Measurements from ENCODE around the gene PSAPL1. TPM values are rescaled to one million over a fixed set of nuclear protein-coding genes. Genes with fewer than 3 reads are reported as not detected.

The PSAPL1 gene
- total RNA-seq, 1 experiment from 2014 or later = not detected

GRCh38 chr4:7434141-7434765 lies 477 bp downstream of the PSAPL1 start:
- ATAC-seq (peak; percentile 13), DNase-seq (ENCODE audit: low read depth, low spot score) (no peak)
- no TSS peak for BruUV-seq (replicated peaks)
- ChIA-PET POLR2A (no interaction called here), CTCF (interaction anchor here (0.5 kb wide), 1 partner anchor 368 kb away, joined by 8 read pairs; no protein-coding TSS in a partner anchor)
- H3K4me1 ChIP-seq (ENCODE audit: control insufficient read depth, insufficient read depth, low read length) = no peaks in the 10 kb centered on the region; the same call in 1 of the 2 replicates
- H3K27me3 ChIP-seq (ENCODE audit: control insufficient read depth, insufficient read depth, low read length) = no peaks in the 10 kb centered on the region
- H3K27ac ChIP-seq (ENCODE audit: low read length) = no peak overlapping the region
- intact Hi-C loops (cut with micrococcal nuclease; ENCODE audit: unreplicated experiment) = no loop called here
- H3K9me3 ChIP-seq (ENCODE audit: control insufficient read depth, insufficient read depth, low read depth, low read length) = no peaks in the 10 kb centered on the region
- no peak overlapping the region for H3K4me3 ChIP-seq (ENCODE audit: low read depth in 2 of 2, low read length in 2 of 2)
- TF ChIP-seq POLR2AphosphoS5 (IDR thresholded peaks at IDR 0.05; ENCODE audit: low read depth, low read length) (no peak), CTCF (IDR thresholded peaks at IDR 0.05) (no peak), SIN3A (IDR thresholded peaks at IDR 0.05; ENCODE audit: borderline replicate concordance, insufficient read depth, low read depth, low read length) (no peak), REST (IDR thresholded peaks at IDR 0.05; ENCODE audit: insufficient read depth in 1 of 2, low read depth in 2 of 2, low read length in 1 of 2) (no peak), TCF7L2 (IDR thresholded peaks at IDR 0.05; ENCODE audit: low read depth, low read length) (no peak)
- no peaks in the 10 kb centered on the region for H3K36me3 ChIP-seq (ENCODE audit: control insufficient read depth, insufficient read depth, low read length)
- in situ Hi-C loops (cut with HindIII; ENCODE audit: low pct_unique_long_range_greater_than_20kb, low sequenced_read_pairs) = no loop called here

GRCh38 chr4:7433376-7434140 lies 1.2 kb downstream of the PSAPL1 start:
- ChIA-PET CTCF (interaction anchor here (0.5 kb wide), 1 partner anchor 369 kb away, joined by 8 read pairs; no protein-coding TSS in a partner anchor), POLR2A (no interaction called here)
- TF ChIP-seq POLR2AphosphoS5 (IDR thresholded peaks at IDR 0.05; ENCODE audit: low read depth, low read length) (no peak), REST (IDR thresholded peaks at IDR 0.05; ENCODE audit: insufficient read depth in 1 of 2, low read depth in 2 of 2, low read length in 1 of 2) (no peak), CTCF (IDR thresholded peaks at IDR 0.05) (no peak), SIN3A (IDR thresholded peaks at IDR 0.05; ENCODE audit: borderline replicate concordance, insufficient read depth, low read depth, low read length) (no peak), TCF7L2 (IDR thresholded peaks at IDR 0.05; ENCODE audit: low read depth, low read length) (no peak)
- Histone ChIP-seq H3K27me3 (ENCODE audit: control insufficient read depth, insufficient read depth, low read length) (no peaks in the 10 kb centered on the region), H3K4me3 (ENCODE audit: low read depth in 2 of 2, low read length in 2 of 2) (no peak overlapping the region), H3K9me3 (ENCODE audit: control insufficient read depth, insufficient read depth, low read depth, low read length) (no peaks in the 10 kb centered on the region), H3K27ac (ENCODE audit: low read length) (no peak overlapping the region), H3K36me3 (ENCODE audit: control insufficient read depth, insufficient read depth, low read length) (no peaks in the 10 kb centered on the region), H3K4me1 (ENCODE audit: control insufficient read depth, insufficient read depth, low read length) (no peaks in the 10 kb centered on the region; the same call in 1 of the 2 replicates)
- BruUV-seq (replicated peaks) = no TSS peak
- intact Hi-C loops (cut with micrococcal nuclease; ENCODE audit: unreplicated experiment) (no loop called here), in situ Hi-C loops (cut with HindIII; ENCODE audit: low pct_unique_long_range_greater_than_20kb, low sequenced_read_pairs) (no loop called here)
- ATAC-seq (no peak), DNase-seq (ENCODE audit: low read depth, low spot score) (no peak)
